A673 (cell line): ENCODE results near the gene COMT. TPM values are rescaled to one million over a fixed set of nuclear protein-coding genes. Genes with fewer than 3 reads are reported as not detected.
A peak's percentile ranks its signal among the peaks of the same experiment; 100 is the strongest.

Source experiments
- BruUV-seq: library from RNA; stranded (reverse); fragments of 400-500 nt; replicated peaks from 2 replicates; lab custom pipeline; 2021; lab: Mats Ljungman, UMichigan
- CTCF ChIA-PET: fragments of 300-600 bp; sonication (Branson Sonifier 250); formaldehyde crosslinking; loops from one replicate; lab custom pipeline; 2022; ENCODE audit warnings: antibody characterized with exemption; lab: Charles Lee
- POLR2A ChIA-PET: fragments of 300-600 bp; sonication (Branson Sonifier 250); formaldehyde crosslinking; loops from one replicate; lab custom pipeline; 2022; ENCODE audit warnings: antibody characterized with exemption; ENCODE audit not compliant: low non-redundant PET; lab: Charles Lee
- DNase-seq: peaks from one replicate; pipeline ENCODE4 v3.0.0-alpha.2; 2015; ENCODE audit warnings: low spot score
- H3K27ac ChIP-seq: fragments of 200-600 bp; sonication (generic); 2 replicates; pipeline ENCODE4 v1.5.1; 2016; ENCODE audit warnings: mixed run types, low read depth, mild to moderate bottlenecking, mixed read lengths, antibody characterized with exemption, low read length; ENCODE audit not compliant: poor library complexity, severe bottlenecking
- H3K27me3 ChIP-seq: fragments of 200-600 bp; sonication (generic); replicated peaks from 2 replicates; pipeline ENCODE4 v1.6.1; 2017; ENCODE audit warnings: mixed run types, low read depth, mild to moderate bottlenecking, mixed read lengths, antibody characterized with exemption, low read length; ENCODE audit not compliant: insufficient read depth, poor library complexity
- H3K36me3 ChIP-seq: fragments of 200-600 bp; sonication (generic); 2 replicates; pipeline ENCODE4 v1.6.1; 2016; ENCODE audit warnings: mixed run types, mild to moderate bottlenecking, mixed read lengths, antibody characterized with exemption, low read length; ENCODE audit not compliant: insufficient read depth, poor library complexity, severe bottlenecking
- H3K4me1 ChIP-seq: fragments of 200-600 bp; sonication (generic); 2 replicates; pipeline ENCODE4 v1.6.1; 2017; ENCODE audit warnings: mixed run types, mild to moderate bottlenecking, mixed read lengths, antibody characterized with exemption, low read length; ENCODE audit not compliant: insufficient read depth, poor library complexity, severe bottlenecking
- H3K4me3 ChIP-seq: fragments of 200-600 bp; sonication (generic); 2 replicates; pipeline ENCODE4 v1.5.1; 2016; ENCODE audit warnings: low read depth, mixed run types, mild to moderate bottlenecking, mixed read lengths, low read length; ENCODE audit not compliant: poor library complexity, severe bottlenecking
- H3K9me3 ChIP-seq: fragments of 200-600 bp; sonication (generic); 2 replicates; pipeline ENCODE4 v1.6.1; 2016; ENCODE audit warnings: mixed run types, low read depth, mild to moderate bottlenecking, mixed read lengths, antibody characterized with exemption, low read length; ENCODE audit not compliant: poor library complexity, severe bottlenecking
- EZH2 ChIP-seq: fragments of 200-600 bp; sonication (generic); IDR thresholded peaks from 2 replicates; pipeline ENCODE4 v1.6.1; 2017; ENCODE audit warnings: borderline replicate concordance, low read depth, mild to moderate bottlenecking, mixed read lengths, antibody characterized with exemption, low read length; ENCODE audit not compliant: poor library complexity, severe bottlenecking
- intact Hi-C: fragments of 100-400 bp; cut with micrococcal nuclease; formaldehyde crosslinking; loops from one replicate; pipeline ENCODE4 v1.10.0; 2022; ENCODE audit not compliant: unreplicated experiment
- total RNA-seq: library from RNA; stranded (reverse); gene quantifications from 2 replicates; pipeline ENCODE4 v1.2.3, GENCODE V29; 2021
- TF ChIP-seq, protein P1 (sequence below): fragments of 300-800, 200-600 bp; sonication (generic); conservative IDR thresholded peaks from 2 replicates; pipeline ENCODE4 v1.5.1; 2017; ENCODE audit warnings: low read depth, mild to moderate bottlenecking, antibody characterized with exemption, low read length, moderate library complexity, mixed read lengths

Gene COMT
- total RNA-seq, 1 experiment from 2014 or later, result 87.8 TPM

DNA sequence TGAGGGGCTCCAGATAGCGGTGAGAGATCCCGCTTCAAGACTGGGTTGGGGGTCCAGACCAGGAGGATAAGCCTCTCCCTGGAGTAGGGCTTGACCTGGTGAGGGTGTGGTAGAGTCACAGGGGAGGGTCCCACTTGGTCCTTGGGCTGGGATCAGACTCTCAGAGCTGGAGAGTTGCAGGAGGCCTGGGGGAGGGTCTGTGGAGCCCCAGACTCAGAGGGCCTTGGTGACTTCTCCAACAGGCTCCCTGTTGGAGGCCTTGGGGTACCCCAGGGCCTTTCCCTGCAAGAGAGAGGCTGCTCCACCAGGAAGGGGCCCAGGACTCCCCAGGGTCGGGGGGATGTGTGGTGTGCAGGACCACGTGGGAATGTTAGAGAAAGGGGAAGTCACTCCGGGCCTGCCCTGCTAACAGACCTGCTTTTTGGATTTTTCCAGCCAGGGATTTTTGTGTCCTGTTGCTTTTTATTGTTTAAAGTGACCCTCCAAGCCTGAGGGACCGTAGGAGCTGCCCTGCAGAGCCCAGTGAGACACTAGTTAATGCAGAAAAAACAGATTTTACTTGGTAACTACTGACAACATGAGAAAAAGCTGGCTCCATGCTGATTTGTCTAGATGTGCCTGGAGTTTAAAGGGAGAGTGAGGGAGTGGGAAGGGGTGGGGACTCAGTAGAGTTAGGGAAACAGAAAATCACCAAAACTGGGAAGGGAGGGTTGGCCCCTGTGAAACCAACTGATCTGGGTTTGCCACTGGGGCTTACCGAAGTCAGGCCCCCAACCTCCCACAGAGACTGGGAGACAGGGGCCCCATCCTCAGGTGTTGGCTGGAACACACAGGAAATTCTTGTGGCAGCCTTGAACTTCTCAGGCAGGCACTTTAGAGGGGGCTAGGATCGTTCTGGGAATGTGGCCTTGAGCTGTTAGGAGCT, 847 bp downstream of the COMT start:
- Histone ChIP-seq H3K27ac (peak overlapping the region; percentile 98), H3K27me3 (no peaks in the 10 kb centered on the region), H3K4me1 (peaks cover 34% of the 10 kb centered on the region), H3K9me3 (no peaks in the 10 kb centered on the region), H3K4me3 (peak overlapping the region; percentile 81), H3K36me3 (no peaks in the 10 kb centered on the region)
- TF ChIP-seq, protein P1, sequence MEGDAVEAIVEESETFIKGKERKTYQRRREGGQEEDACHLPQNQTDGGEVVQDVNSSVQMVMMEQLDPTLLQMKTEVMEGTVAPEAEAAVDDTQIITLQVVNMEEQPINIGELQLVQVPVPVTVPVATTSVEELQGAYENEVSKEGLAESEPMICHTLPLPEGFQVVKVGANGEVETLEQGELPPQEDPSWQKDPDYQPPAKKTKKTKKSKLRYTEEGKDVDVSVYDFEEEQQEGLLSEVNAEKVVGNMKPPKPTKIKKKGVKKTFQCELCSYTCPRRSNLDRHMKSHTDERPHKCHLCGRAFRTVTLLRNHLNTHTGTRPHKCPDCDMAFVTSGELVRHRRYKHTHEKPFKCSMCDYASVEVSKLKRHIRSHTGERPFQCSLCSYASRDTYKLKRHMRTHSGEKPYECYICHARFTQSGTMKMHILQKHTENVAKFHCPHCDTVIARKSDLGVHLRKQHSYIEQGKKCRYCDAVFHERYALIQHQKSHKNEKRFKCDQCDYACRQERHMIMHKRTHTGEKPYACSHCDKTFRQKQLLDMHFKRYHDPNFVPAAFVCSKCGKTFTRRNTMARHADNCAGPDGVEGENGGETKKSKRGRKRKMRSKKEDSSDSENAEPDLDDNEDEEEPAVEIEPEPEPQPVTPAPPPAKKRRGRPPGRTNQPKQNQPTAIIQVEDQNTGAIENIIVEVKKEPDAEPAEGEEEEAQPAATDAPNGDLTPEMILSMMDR, result no peak
- TF ChIP-seq EZH2, result no peak
- ChIA-PET CTCF (interaction anchor here (2.9 kb wide), 1 partner anchor 212 kb away, joined by 22 read pairs; no protein-coding TSS in a partner anchor), POLR2A (no interaction called here)
- DNase-seq, result peak; percentile 59
- TSS peak; percentile 43 for BruUV-seq
- intact Hi-C loops, result no loop called here

DNA sequence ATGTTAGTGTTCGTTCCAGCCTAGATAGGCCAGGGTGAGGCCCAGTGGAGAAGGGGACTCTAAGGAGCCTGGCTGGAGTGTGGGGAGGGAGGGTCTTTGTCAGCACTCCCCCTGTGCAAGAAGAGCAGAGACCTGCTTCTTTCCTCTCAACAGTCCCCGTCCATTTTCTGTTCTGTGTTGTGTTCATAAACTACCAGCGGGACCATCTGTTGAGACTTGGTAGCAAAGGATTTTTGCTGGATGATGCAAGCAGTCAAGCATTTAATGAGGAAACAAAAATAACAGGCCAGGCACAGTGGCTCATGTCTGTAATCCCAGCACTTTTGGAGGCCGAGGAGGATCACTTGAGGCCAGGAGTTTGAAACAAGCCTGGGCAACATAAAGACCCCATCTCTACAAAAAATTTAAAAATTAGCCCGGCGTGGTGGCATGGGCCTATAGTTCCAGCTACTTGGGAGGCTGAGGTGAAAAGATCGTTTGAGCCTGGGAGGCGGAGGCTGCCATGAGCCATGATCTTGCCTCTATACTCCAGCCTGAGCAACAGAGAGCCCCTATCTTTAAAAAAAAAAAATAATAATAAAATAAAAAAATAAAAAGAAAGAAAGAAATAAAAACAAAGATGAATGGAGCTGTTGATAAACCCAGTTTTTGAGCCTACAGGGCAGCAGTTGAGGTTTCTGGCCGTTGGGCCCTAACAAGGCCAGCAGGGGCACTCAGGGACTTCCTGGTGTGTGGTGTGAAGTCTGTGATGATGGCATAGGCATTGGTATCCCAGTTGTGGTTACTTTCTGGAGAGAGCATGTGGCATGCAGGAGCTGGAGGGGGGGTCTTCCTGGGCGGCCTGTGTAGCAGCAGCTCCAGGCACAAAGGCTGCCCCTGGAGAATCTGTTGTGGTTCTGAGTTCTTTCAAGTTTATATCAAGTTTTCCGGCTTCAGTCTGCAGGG, 1.8 kb downstream of the COMT start:
- ChIA-PET CTCF (interaction anchor here (2.9 kb wide), 1 partner anchor 213 kb away, joined by 22 read pairs; no protein-coding TSS in a partner anchor), POLR2A (interaction anchor here (0.8 kb wide), 1 partner anchor 12 kb away, joined by 3 read pairs; no protein-coding TSS in a partner anchor)
- H3K9me3 ChIP-seq, result no peaks in the 10 kb centered on the region
- peak overlapping the region; percentile 98 for H3K27ac ChIP-seq
- H3K4me3 ChIP-seq, result peak overlapping the region; percentile 81
- H3K27me3 ChIP-seq, result no peaks in the 10 kb centered on the region
- H3K4me1 ChIP-seq, result peaks cover 35% of the 10 kb centered on the region
- no peak for TF ChIP-seq EZH2
- TF ChIP-seq, protein P1, result 0 out of 2 replicates have a peak, but pooled peaks have one; percentile 8
- DNase-seq, result peak; percentile 73
- peaks cover 4% of the 10 kb centered on the region for H3K36me3 ChIP-seq
- intact Hi-C loops, result no loop called here
- no TSS peak for BruUV-seq

DNA sequence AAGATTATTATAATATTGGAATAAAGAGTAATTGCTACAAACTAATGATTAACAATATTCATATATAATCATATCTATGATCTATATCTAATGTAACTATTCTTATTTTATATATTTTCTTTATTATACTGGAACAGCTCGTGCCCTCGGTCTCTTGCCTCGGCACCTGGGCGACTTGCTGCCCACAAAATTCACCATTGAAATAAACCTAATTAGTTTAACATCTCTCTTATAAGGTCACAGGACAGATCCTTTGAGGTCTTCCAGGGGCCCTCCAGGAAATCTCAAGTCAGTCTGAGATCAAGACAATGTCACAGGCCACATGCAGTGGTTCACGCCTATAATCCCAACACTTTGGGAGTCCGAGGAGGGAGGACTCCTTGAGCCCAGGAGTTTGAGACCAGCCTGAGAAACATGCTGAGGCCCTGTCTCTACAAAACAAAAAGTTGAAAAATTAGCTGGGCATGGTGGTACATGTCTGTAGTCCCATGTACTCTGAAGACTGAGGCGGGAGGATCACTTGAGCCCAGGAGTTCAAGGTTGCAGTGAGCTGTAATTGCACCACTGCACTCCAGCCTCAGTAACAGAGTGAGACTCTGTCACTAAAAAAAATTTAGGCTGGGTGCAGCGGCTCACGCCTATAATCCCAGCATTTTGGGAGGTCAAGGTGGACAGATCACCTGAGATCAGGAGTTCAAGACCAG, 6.6 kb downstream of the COMT start:
- H3K36me3 ChIP-seq, result peaks cover 16% of the 10 kb centered on the region

More for the DNA sequence above, 6.6 kb downstream of the COMT start:
- no peak overlapping the region for H3K4me3 ChIP-seq
- intact Hi-C loops, result no loop called here
- TF ChIP-seq, protein P1, result no peak
- no peak for TF ChIP-seq EZH2
- BruUV-seq, result no TSS peak
- H3K9me3 ChIP-seq, result no peaks in the 10 kb centered on the region
- H3K27ac ChIP-seq, result no peak overlapping the region
- peaks cover 27% of the 10 kb centered on the region for H3K4me1 ChIP-seq
- POLR2A ChIA-PET, result no interaction called here
- no peak for DNase-seq
- H3K27me3 ChIP-seq, result no peaks in the 10 kb centered on the region
- CTCF ChIA-PET, result interaction anchor here (0.7 to 1.3 kb wide), 2 partner anchors 14 to 218 kb away, joined by 4 to 6 read pairs; no protein-coding TSS in a partner anchor
